Muscle layer of colon (tissue), 2 donors: ENCODE measurements around the gene KLF13.

Source experiments
- H3K27ac ChIP-seq: one replicate; pipeline ENCODE4 v1.7.0; 2013; ENCODE audit warnings: low read depth, mild to moderate bottlenecking, low read length, moderate library complexity
- H3K27me3 ChIP-seq, 2 donors: one replicate each; pipeline ENCODE4 v1.7.0; 2013; ENCODE audit warnings: low read length in 2 of 2, mild to moderate bottlenecking in 2 of 2; ENCODE audit not compliant: insufficient read depth in 2 of 2, control insufficient read depth in 1 of 2
- H3K36me3 ChIP-seq: one replicate; pipeline ENCODE4 v1.7.0; 2013; ENCODE audit warnings: mild to moderate bottlenecking, low read length; ENCODE audit not compliant: insufficient read depth
- H3K4me1 ChIP-seq: one replicate; pipeline ENCODE4 v1.7.0; 2013; ENCODE audit warnings: mild to moderate bottlenecking, low read length; ENCODE audit not compliant: insufficient read depth
- H3K4me3 ChIP-seq, 2 donors: one replicate each; pipeline ENCODE4 v1.7.0; 2013; ENCODE audit warnings: low read length in 2 of 2, low read depth in 1 of 2, mild to moderate bottlenecking in 1 of 2, moderate library complexity in 1 of 2
- H3K9ac ChIP-seq: one replicate; pipeline ENCODE4 v1.7.0; 2013; ENCODE audit warnings: low read length
- H3K9me3 ChIP-seq: one replicate; pipeline ENCODE4 v1.7.0; 2013; ENCODE audit warnings: mild to moderate bottlenecking, low read length
- donor health status: abdominal sarcoma.
- donor health status: Adenocarcinoma of cecum.

Gene KLF13

GRCh38 chr15:31405200-31405920 lies 78.7 kb downstream of the KLF13 start:
- no peak overlapping the region for H3K27ac ChIP-seq

GRCh38 chr15:31407376-31407775 lies 80.7 kb downstream of the KLF13 start:
- H3K27ac ChIP-seq, result no peak overlapping the region
- no peaks in the 10 kb centered on the region for H3K27me3 ChIP-seq
- H3K36me3 ChIP-seq, result no peaks in the 10 kb centered on the region

More at GRCh38 chr15:31405200-31405920, 78.7 kb downstream of the KLF13 start:
- Histone ChIP-seq H3K4me3 (no peak overlapping the region), H3K27me3 (no peaks in the 10 kb centered on the region), H3K36me3 (no peaks in the 10 kb centered on the region), H3K9ac (no peak overlapping the region), H3K4me1 (no peaks in the 10 kb centered on the region), H3K9me3 (no peaks in the 10 kb centered on the region)

GRCh38 chr15:31407851-31408250 lies 81.2 kb downstream of the KLF13 start:
- Histone ChIP-seq H3K9ac (no peak overlapping the region), H3K4me3 (no peak overlapping the region), H3K4me1 (no peaks in the 10 kb centered on the region), H3K36me3 (no peaks in the 10 kb centered on the region), H3K27me3 (no peaks in the 10 kb centered on the region), H3K9me3 (no peaks in the 10 kb centered on the region), H3K27ac (no peak overlapping the region)

More at GRCh38 chr15:31407376-31407775, 80.7 kb downstream of the KLF13 start:
- Histone ChIP-seq H3K9me3 (no peaks in the 10 kb centered on the region), H3K9ac (no peak overlapping the region), H3K4me1 (no peaks in the 10 kb centered on the region), H3K4me3 (no peak overlapping the region)

- no peak overlapping the region for H3K9ac ChIP-seq
- no peaks in the 10 kb centered on the region for H3K36me3 ChIP-seq
- H3K4me3 ChIP-seq, result no peak overlapping the region
- H3K4me1 ChIP-seq, result no peaks in the 10 kb centered on the region
- no peaks in the 10 kb centered on the region for H3K9me3 ChIP-seq
- H3K27ac ChIP-seq, result no peak overlapping the region
- no peaks in the 10 kb centered on the region for H3K27me3 ChIP-seq
Measured at GRCh38 chr15:31408724-31409123, 82.1 kb downstream of the KLF13 start.

- H3K27ac ChIP-seq, result no peak overlapping the region
- H3K4me1 ChIP-seq, result no peaks in the 10 kb centered on the region
- H3K4me3 ChIP-seq, result no peak overlapping the region
- no peaks in the 10 kb centered on the region for H3K27me3 ChIP-seq
- H3K36me3 ChIP-seq, result no peaks in the 10 kb centered on the region
- H3K9ac ChIP-seq, result no peak overlapping the region
- H3K9me3 ChIP-seq, result no peaks in the 10 kb centered on the region
Measured at GRCh38 chr15:31409171-31409570, 82.5 kb downstream of the KLF13 start.

- Histone ChIP-seq H3K9me3 (no peaks in the 10 kb centered on the region), H3K36me3 (no peaks in the 10 kb centered on the region), H3K27me3 (no peaks in the 10 kb centered on the region), H3K4me1 (no peaks in the 10 kb centered on the region), H3K4me3 (no peak overlapping the region), H3K9ac (no peak overlapping the region), H3K27ac (no peak overlapping the region)
Measured at GRCh38 chr15:31412824-31413223, 86.2 kb downstream of the KLF13 start.

GRCh38 chr15:31415201-31415600 lies 88.6 kb downstream of the KLF13 start:
- H3K27ac ChIP-seq, result no peak overlapping the region
- no peaks in the 10 kb centered on the region for H3K4me1 ChIP-seq
- peaks cover 2% of the 10 kb centered on the region for H3K9me3 ChIP-seq
- H3K4me3 ChIP-seq, result no peak overlapping the region
- H3K27me3 ChIP-seq, result no peaks in the 10 kb centered on the region
- no peaks in the 10 kb centered on the region for H3K36me3 ChIP-seq
- no peak overlapping the region for H3K9ac ChIP-seq

- no peak overlapping the region for H3K4me3 ChIP-seq
Measured at GRCh38 chr15:31419820-31420219, 93.2 kb downstream of the KLF13 start.

GRCh38 chr15:31427411-31427810 lies 100.8 kb downstream of the KLF13 start:
- no peaks in the 10 kb centered on the region for H3K27me3 ChIP-seq

More at GRCh38 chr15:31419820-31420219, 93.2 kb downstream of the KLF13 start:
- Histone ChIP-seq H3K9me3 (peaks cover 3% of the 10 kb centered on the region), H3K27me3 (no peaks in the 10 kb centered on the region), H3K4me1 (no peaks in the 10 kb centered on the region), H3K36me3 (no peaks in the 10 kb centered on the region), H3K27ac (no peak overlapping the region), H3K9ac (no peak overlapping the region)

More at GRCh38 chr15:31427411-31427810, 100.8 kb downstream of the KLF13 start:
- Histone ChIP-seq H3K36me3 (no peaks in the 10 kb centered on the region), H3K4me3 (no peak overlapping the region), H3K4me1 (no peaks in the 10 kb centered on the region), H3K9ac (no peak overlapping the region), H3K27ac (no peak overlapping the region), H3K9me3 (no peaks in the 10 kb centered on the region)
